AG09319 (cell line): Measurements from ENCODE around the gene MYO7B.

Source experiments
- DNase-seq: peaks from one replicate; pipeline ENCODE4 v3.0.0-alpha.2; 2010; ENCODE audit warnings: low read depth; ENCODE audit errors: extremely low read depth
- TF ChIP-seq, protein P1 (sequence below): IDR thresholded peaks from 2 replicates; pipeline ENCODE4 v1.5.1; 2011; ENCODE audit warnings: low read depth, mild to moderate bottlenecking, inconsistent platforms, low read length, moderate library complexity

Gene MYO7B

DNA sequence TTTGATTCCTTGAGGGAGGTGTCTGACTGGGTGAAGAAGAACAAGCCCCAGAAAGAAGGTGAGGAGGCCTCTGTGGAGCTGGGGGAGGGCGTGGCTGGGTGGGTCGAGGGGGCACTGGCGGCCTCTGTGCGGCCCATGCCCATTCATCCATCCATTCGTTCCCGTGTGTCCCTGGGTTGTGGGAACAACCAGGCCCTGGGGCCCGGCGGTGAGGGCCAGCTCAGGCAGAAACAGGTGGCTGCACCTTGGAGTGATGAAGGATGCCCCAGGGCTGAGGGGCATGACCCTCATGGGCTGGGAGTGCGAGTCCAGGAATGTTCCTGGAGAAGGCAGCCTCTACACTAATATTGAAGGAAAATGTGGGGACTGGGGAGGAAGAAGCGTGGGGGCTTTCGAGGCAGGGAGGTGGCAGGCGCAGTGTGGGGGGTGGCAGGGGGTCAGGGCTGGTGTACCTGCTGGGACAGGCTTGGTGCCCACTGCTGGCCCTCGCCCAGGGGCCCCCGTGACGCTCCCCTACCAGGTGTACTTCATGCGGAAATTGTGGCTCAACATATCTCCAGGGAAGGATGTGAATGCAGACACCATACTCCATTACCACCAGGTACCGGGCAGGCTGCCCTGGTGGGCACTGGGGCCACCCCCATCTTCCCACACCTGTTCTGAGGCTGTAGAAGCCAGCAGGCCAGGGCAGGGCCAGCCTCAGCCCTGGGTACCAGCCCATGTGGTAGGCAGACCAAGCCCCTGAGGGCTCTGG, 99.3 kb downstream of the MYO7B start:
- TF ChIP-seq, protein P1, sequence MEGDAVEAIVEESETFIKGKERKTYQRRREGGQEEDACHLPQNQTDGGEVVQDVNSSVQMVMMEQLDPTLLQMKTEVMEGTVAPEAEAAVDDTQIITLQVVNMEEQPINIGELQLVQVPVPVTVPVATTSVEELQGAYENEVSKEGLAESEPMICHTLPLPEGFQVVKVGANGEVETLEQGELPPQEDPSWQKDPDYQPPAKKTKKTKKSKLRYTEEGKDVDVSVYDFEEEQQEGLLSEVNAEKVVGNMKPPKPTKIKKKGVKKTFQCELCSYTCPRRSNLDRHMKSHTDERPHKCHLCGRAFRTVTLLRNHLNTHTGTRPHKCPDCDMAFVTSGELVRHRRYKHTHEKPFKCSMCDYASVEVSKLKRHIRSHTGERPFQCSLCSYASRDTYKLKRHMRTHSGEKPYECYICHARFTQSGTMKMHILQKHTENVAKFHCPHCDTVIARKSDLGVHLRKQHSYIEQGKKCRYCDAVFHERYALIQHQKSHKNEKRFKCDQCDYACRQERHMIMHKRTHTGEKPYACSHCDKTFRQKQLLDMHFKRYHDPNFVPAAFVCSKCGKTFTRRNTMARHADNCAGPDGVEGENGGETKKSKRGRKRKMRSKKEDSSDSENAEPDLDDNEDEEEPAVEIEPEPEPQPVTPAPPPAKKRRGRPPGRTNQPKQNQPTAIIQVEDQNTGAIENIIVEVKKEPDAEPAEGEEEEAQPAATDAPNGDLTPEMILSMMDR: no peak
- DNase-seq: no peak

DNA sequence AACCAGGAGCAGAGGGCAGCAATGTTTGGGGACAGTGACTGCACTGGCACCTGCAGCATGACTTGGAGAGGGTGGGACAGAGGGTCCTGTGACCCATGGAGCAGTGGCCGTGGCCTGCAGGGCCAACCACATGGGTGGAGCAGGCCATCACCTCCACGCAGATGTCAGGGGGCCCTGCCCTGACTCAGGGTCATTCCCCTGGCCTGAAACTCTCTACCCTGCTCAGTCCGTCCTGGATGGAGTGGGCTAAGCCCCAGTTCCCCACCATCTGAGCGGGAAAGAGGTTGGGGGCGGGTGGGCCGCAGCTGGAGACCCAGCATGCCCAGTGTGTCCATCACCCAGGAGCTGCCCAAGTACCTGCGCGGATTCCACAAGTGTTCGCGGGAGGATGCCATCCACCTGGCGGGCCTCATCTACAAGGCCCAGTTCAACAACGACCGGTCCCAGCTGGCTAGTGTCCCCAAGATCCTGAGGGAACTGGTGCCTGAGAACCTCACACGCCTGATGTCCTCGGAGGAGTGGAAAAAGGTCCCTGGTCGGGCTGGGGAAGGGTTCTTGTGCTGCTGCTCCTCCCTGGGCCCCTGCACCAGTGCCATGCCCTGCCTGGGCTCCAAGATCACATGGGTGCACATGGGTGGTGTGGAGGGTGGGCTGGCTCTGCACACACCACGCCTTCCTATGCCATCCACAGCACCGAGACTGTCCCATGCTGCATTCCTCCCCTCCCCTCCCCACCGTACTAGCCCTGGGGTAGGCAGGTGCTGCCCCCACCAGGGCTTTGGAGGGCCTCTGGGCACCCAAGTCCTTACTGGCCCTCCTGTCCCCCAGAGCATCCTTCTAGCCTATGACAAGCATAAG, 100.1 kb downstream of the MYO7B start:
- TF ChIP-seq, protein P1: no peak
- no peak for DNase-seq

DNA sequence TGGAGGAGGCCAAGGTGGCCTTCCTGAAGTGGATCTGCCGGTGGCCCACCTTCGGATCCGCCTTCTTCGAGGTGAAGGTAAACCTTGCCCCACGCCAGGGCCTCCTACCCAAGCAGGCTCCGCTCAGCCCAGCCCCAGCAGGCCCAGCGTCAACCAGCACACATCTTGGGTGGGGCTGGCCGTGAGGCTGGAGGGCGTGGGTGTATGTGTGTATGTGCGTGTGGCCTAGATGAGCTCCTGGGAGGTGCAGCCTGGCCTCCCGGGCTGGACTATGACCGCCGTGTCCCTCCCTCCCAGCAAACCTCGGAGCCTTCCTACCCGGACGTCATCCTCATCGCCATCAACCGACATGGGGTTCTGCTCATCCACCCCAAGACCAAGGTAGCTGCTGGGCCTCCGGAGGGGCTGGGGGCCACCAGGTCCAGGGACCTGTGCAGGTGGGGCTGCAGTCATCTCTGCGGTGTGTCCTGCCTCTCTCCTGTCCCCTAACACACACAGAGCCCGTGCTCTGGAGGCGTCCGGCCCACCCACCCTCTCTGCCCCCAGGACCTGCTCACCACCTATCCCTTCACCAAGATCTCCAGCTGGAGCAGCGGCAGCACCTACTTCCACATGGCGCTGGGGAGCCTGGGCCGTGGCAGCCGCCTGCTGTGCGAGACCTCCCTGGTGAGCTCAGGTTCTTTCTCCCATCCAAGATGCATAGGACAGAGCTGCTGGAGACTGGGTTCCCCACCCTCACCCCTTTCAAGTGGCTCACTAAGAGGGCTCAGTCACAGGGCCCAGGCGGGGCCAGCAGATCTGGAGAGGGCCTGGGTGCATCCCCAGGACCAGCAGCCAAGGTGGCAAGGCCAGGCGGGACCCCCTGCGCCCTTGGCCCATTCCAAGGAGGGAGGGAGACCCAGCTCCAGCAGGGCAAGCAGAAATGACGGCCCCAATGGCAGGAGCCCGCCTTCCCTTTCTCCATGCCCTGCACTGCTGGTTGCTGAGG, 101.1 kb downstream of the MYO7B start:
- no peak for DNase-seq
- TF ChIP-seq, protein P1: no peak

DNA sequence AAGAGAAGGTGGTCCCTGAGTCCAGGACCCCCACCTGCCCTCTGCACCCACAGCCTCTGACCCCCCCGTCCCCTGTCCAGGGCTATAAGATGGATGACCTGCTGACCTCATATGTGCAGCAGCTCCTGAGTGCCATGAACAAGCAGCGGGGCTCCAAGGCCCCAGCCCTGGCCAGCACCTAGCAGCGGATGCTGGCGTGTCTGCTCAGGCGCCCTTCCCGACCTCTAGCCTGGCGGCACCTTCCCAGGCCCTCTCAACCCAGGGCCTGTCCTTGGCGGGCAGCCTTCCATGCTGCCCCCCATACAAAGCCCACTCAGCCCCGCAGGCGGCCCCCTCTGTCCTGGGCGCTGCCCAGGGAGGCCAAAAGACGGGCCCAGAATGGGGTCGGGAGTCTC, 101.8 kb downstream of the MYO7B start:
- TF ChIP-seq, protein P1: no peak
- DNase-seq: no peak

GRCh38 chr2:127637725-127638252, 102.3 kb downstream of the MYO7B start:
- peak; percentile 35 for DNase-seq
- TF ChIP-seq, protein P1: no peak; the same call in 1 of the 2 replicates

DNA sequence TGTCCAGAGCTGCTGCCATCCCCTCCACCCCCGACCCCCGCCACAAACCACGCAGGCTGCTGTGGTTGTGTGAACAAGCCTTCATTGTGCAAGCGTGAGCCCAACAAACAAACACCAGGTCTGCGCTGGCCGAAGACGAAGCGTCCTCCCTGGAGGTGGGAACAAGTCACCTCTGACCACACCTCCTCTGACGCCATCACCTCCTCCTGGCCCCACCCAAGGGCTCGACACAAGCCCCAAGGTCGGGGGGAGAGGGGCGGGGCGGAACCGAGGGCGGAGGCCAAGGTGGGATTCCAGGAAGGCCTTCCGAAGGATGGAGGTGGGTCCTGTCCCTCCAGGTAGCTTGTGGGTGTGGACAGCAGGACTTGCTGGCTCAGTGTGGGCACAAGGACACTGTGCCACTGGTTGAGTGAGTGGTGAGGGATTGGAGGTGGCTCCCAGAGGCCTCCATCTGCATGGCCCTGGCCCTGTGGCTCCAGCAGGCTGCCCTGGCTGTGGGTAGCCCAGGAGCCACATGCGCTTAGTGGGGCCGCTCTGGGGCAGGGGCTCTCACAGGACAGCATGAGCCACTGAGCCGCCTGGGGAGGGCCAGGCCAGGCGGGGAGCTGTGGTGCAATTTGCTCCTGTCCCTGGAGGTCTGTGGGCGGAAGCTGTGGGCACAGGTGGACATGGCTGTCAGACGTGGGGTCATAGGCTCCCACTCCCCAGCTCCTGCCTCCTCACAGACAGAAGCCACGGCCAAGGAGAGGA, 103.1 kb downstream of the MYO7B start:
- TF ChIP-seq, protein P1: no peak
- no peak for DNase-seq
